ENCODE results near the gene PMF1.
A peak's percentile ranks its signal among the peaks of the same experiment; 100 is the strongest.
"Not testable (repeated sequence)": the region's sequence is repeated elsewhere in the genome, so short reads cannot be mapped to it uniquely, and the experiment has no call there.

Gene PMF1, protein sequence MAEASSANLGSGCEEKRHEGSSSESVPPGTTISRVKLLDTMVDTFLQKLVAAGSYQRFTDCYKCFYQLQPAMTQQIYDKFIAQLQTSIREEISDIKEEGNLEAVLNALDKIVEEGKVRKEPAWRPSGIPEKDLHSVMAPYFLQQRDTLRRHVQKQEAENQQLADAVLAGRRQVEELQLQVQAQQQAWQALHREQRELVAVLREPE

GRCh38 chr1:156212833-156213643, at the start of gene PMF1:
Gene PMF1 (plus strand): TSS chr1:156213007. CDS start chr1:156213016, 9 bp downstream.
- DNase-seq (ENCODE audit: low read depth) = peak; percentile 93

GRCh38 chr1:156163712-156164111, 49.1 kb upstream of the PMF1 start:
- DNase-seq (ENCODE audit: low read depth) = no peak

- DNase-seq (ENCODE audit: low read depth) = no peak
These were observed 48.5 kb upstream of the PMF1 start for GRCh38 chr1:156164125-156164831.

- no peak for DNase-seq (ENCODE audit: low read depth)
These were observed 47.7 kb upstream of the PMF1 start for GRCh38 chr1:156165083-156165482.

DNA sequence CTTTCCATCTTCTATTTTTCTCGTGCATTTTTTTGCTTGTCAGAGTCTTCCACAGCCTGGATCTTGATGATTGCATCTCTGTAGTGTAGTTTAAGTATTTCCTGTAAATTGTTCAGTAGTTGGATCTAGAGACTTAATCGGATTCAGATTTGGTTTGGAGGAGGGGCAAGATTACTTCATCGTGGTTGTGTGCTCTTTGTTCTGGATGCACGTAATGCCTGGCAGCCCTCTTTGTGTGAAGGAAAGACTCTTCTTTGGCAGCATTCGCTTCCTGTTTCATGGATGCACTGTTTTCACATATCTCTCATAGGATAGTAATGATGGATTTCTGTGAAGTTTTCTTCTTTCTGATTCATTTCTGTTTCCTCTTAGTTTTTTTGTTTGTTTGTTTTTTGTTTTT, 45.3 kb upstream of the PMF1 start:
- DNase-seq (ENCODE audit: low read depth) = no peak

DNA sequence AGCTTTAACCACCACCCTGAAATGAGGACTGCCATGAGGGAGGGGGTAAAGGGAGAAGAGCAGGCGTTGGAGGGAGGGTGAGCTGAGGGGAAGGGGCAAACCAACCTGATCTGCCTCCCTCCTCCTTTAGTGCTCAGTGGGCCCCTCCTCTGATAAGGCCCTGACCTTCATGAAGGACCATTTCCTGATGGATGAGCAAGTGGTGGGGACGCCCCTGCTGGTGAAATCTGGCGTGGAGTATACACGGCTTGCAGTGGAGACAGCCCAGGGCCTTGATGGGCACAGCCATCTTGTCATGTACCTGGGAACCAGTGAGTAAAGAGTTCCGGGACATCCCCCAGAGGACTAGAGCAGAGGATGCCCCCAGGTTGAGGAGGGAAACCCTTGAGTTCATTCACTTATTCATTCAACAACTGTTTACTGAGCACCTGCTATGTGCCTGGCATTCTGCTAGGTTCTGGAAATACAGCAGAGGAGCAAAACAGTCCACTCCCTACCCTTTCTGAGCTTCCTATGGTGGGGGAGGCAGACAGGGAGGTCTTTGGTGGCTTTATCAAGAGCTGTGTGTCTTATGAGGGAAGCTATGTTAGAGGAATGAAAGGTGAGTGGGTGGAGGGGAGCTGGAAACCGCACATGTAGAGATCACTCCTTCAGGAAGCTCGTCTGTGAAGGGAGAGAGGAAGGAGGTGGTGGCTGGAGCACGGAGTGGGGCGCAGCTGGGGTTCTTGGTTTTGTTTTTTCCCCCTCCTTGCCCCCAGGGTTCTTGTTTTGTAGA, 39.9 kb upstream of the PMF1 start:
- no peak for DNase-seq (ENCODE audit: low read depth)

DNA sequence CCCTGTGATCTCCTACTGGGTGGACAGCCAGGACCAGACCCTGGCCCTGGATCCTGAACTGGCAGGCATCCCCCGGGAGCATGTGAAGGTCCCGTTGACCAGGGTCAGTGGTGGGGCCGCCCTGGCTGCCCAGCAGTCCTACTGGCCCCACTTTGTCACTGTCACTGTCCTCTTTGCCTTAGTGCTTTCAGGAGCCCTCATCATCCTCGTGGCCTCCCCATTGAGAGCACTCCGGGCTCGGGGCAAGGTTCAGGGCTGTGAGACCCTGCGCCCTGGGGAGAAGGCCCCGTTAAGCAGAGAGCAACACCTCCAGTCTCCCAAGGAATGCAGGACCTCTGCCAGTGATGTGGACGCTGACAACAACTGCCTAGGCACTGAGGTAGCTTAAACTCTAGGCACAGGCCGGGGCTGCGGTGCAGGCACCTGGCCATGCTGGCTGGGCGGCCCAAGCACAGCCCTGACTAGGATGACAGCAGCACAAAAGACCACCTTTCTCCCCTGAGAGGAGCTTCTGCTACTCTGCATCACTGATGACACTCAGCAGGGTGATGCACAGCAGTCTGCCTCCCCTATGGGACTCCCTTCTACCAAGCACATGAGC, 36.1 kb upstream of the PMF1 start:
- DNase-seq (ENCODE audit: low read depth) = no peak

DNA sequence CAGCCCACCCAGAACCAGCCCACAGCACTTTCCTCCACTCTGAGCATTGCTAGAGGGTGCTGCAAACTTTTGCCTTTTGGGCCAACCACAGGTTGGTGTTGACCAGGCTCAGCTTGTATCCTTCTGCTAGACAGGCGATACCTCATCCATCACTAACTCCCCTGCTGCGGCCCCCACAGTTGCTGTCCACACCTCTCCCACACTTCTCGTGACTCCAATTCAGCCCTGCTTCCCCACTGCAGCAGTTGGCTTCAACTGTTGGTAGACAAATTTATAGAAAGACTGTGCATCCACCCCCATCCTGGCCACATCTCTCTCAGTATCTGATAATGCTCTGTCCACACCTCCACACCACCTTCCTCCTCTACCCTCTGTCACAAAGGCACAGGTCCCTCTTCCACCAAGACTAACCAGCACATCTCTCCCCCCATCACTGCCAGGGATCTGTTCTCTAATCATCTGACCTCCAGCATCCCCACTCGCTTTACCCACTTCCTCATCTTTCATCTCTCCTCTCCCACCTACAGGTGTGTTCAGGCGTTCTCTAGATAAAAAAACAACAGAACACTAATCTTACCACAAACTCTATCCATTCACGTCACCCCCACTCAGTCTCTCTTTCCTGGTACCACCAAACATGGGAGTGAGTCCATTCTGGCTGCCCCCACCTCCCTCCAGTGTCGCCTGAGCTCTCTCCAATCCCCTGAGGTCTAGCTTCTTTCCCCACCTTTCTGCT, 34.7 kb upstream of the PMF1 start:
- no peak for DNase-seq (ENCODE audit: low read depth)

DNA sequence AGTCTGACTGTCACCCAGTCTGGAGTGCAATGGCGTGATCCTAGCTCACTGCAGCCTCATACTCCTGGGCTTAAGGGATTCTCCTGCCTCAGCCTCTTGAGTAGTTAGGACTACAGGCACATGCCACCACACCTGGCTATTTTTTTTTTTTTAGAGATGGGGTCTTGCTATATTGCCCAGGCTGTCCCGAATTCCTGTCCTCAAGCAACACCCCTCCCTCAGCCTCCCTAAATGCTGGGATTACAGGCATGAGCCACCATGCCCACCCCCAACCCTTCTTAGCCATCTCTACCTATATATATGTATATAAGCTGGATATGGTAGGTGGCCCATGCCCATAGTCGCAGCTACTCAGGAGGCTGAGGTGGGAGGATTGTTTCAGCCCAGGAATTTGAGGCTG, 32.3 kb upstream of the PMF1 start:
- no peak for DNase-seq (ENCODE audit: low read depth)

DNA sequence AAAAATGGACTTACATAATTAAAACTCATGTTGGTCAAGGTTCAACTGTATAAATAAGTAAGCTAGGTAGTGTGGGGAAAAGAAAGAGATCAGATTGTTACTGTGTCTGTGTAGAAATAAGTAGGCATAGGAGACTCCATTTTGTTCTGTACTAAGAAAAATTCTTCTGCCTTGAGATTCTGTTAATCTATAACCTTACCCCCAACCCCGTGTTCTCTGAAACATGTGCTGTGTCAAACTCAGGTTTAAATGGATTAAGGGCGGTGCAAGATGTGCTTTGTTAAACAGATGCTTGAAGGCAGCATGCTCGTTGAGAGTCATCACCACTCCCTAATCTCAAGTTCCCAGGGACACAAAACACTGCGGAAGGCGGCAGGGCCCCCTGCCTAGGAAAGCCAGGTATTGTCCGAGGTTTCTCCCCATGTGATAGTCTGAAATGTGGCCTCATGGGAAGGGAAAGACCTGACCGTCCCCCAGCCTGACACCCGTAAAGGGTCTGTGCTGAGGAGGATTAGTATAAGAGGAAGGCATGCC, 31.3 kb upstream of the PMF1 start:
- not testable (repeated sequence) for DNase-seq (ENCODE audit: low read depth)

- DNase-seq (ENCODE audit: low read depth) = not testable (repeated sequence)
These were observed 30.6 kb upstream of the PMF1 start for GRCh38 chr1:156182010-156182779.

DNA sequence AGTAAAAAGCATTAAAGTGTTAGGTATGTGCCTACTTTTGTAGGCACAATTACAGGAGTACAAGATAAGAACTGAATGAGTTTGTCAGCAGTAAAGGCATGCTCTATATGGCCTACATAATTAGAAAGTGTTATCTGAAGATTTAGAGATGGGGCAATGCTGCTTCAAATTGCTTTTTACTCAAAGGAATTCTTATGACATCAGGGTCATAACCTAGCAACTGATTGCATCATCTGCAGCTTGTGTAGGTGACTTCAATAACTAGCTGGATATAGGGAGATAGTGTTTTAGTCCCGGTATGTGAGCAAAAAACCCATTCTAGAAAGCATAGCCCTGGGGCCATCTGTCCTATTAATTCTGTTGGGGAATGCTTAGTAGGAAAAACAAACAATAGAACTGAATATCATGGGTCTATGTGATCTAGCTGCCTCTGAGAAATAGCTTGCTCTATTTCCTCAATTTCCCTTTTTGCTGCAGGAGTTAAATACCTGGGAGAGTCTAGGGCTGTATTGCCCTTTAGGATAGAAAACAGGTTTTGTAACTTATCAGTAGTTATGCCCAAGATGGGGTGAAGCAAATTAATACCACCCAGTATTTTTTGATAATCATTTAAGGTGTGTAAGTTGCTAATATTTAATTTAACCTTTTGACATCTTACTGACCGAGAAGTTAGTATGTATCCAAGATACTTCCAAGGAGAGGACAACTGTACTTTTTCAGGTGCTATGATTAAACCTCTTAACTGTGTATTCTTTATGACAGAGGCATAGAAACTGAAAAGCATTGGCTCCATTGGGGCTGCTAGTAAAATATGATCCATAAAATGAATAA, 26.2 kb upstream of the PMF1 start:
- DNase-seq (ENCODE audit: low read depth) = not testable (repeated sequence)

- DNase-seq (ENCODE audit: low read depth) = not testable (repeated sequence)
These were observed 22.5 kb upstream of the PMF1 start for GRCh38 chr1:156190265-156190664.

DNA sequence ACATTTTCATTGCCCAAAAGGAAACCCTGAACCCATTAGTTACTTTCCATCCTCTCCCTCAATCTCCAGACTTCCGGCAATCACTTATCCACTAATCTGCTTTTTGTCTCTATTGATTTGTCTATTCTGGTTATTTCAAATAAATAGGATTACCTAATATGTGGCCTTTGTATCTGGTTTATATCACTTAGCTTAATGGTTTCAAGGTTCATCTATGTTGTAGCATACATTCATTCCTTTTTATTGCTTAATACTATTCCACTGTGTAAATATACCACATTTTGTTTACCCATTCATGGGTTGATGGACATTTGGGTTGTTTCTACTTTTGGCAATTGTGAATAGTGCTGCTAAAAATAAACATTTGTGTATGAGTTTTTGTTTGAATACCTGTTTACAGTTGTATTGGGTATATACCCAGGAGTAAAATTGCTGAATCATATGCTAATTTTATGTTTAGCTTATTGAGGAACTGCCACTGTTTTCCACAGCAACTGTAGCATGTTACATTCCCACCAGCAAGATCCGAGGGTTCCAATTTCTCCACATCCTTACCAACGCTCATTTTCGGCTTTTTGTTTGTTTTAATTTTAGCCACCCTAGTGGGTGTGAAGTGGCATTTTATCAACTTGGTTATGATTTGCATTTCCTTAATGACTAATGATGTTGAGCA, 21.4 kb upstream of the PMF1 start:
- no peak for DNase-seq (ENCODE audit: low read depth)

DNA sequence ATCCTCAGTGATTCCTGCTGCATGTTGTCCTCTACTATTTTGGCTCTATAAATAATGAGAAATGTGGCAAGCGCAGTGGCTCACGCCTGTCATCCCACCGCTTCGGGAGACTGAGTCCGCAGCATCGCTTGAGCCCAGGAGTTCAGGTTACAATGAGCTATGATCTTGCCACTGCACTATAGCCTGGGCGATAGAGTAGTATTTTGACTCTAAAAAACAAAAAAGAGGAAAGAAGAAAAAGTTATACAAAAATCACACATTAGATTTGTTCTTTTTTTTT, 19.7 kb upstream of the PMF1 start:
- no peak for DNase-seq (ENCODE audit: low read depth)

GRCh38 chr1:156193488-156194299, 19.1 kb upstream of the PMF1 start, which contains the start of gene SLC25A44:
Gene SLC25A44 (plus strand): TSS chr1:156194104. CDS start chr1:156199848, 5,744 bp downstream.
- DNase-seq (ENCODE audit: low read depth) = peak; percentile 95

GRCh38 chr1:156194300-156194652, 18.5 kb upstream of the PMF1 start:
- DNase-seq (ENCODE audit: low read depth) = no peak

DNA sequence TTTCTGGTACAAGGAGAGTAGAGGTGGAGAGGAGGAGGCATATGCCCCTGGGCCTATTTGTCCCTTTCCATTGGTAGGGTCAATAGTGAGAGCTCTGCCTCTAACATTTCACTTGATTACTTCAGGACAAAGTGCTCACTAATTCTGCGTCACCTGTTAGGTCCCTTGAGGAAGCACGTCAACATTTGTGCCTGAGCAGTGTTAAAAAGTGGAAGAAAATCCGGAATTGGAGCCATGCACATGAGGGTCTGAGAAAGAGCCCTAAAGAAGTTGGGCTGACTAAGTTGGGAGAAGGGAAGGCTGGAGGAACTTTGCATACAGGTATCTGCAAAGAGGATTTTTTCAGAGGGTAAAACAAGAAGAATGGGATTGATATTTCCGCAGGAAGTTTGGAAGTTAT, 17.0 kb upstream of the PMF1 start:
- no peak for DNase-seq (ENCODE audit: low read depth)
